Measurements from ENCODE around the gene SNCA. TPM values are rescaled to one million over a fixed set of nuclear protein-coding genes. Genes with fewer than 3 reads are reported as not detected.

Gene SNCA
- total RNA-seq, 1 donor = 0.72 TPM

- no peak overlapping the region for H3K27ac ChIP-seq (ENCODE audit: low read depth, low read length)
These were observed 36.9 kb downstream of the SNCA start for GRCh38 chr4:89800012-89800516.

GRCh38 chr4:89799071-89799470, 37.9 kb downstream of the SNCA start:
- Histone ChIP-seq H3K27me3 (ENCODE audit: insufficient read depth, low read length) (no peaks in the 10 kb centered on the region), H3K4me1 (ENCODE audit: insufficient read depth, low read length) (no peaks in the 10 kb centered on the region), H4K20me1 (ENCODE audit: insufficient read depth, low read length) (no peaks in the 10 kb centered on the region), H3K79me2 (ENCODE audit: insufficient read depth, low read length) (no peaks in the 10 kb centered on the region), H3K4me2 (ENCODE audit: insufficient read depth, low read length) (no peak overlapping the region), H2AFZ (ENCODE audit: low read length) (no peak overlapping the region), H3K27ac (ENCODE audit: low read depth, low read length) (no peak overlapping the region), H3K4me3 (ENCODE audit: insufficient read depth, low read length) (no peak overlapping the region), H3K9me3 (ENCODE audit: low read depth, low read length) (no peaks in the 10 kb centered on the region), H3K36me3 (ENCODE audit: insufficient read depth, low read length) (no peaks in the 10 kb centered on the region)
- TF ChIP-seq CTCF (IDR thresholded peaks at IDR 0.05; ENCODE audit: extremely low read depth, low read depth, low read length) = no peak
- DNase-seq (ENCODE audit: insufficient read length, low spot score, missing footprints) = no peak

More at GRCh38 chr4:89800012-89800516, 36.9 kb downstream of the SNCA start:
- no peak for TF ChIP-seq CTCF (IDR thresholded peaks at IDR 0.05; ENCODE audit: extremely low read depth, low read depth, low read length)
- Histone ChIP-seq H4K20me1 (ENCODE audit: insufficient read depth, low read length) (no peaks in the 10 kb centered on the region), H3K4me1 (ENCODE audit: insufficient read depth, low read length) (no peaks in the 10 kb centered on the region), H3K79me2 (ENCODE audit: insufficient read depth, low read length) (no peaks in the 10 kb centered on the region), H3K9me3 (ENCODE audit: low read depth, low read length) (no peaks in the 10 kb centered on the region), H2AFZ (ENCODE audit: low read length) (no peak overlapping the region), H3K4me2 (ENCODE audit: insufficient read depth, low read length) (no peak overlapping the region), H3K36me3 (ENCODE audit: insufficient read depth, low read length) (no peaks in the 10 kb centered on the region), H3K4me3 (ENCODE audit: insufficient read depth, low read length) (no peak overlapping the region), H3K27me3 (ENCODE audit: insufficient read depth, low read length) (no peaks in the 10 kb centered on the region)
- no peak for DNase-seq (ENCODE audit: insufficient read length, low spot score, missing footprints)

- DNase-seq (ENCODE audit: insufficient read length, low spot score, missing footprints) = no peak
- Histone ChIP-seq H3K27me3 (ENCODE audit: insufficient read depth, low read length) (no peaks in the 10 kb centered on the region), H3K36me3 (ENCODE audit: insufficient read depth, low read length) (no peaks in the 10 kb centered on the region), H3K79me2 (ENCODE audit: insufficient read depth, low read length) (no peaks in the 10 kb centered on the region), H3K4me1 (ENCODE audit: insufficient read depth, low read length) (no peaks in the 10 kb centered on the region), H3K4me3 (ENCODE audit: insufficient read depth, low read length) (no peak overlapping the region), H3K27ac (ENCODE audit: low read depth, low read length) (no peak overlapping the region), H2AFZ (ENCODE audit: low read length) (no peak overlapping the region), H3K9me3 (ENCODE audit: low read depth, low read length) (no peaks in the 10 kb centered on the region), H4K20me1 (ENCODE audit: insufficient read depth, low read length) (no peaks in the 10 kb centered on the region), H3K4me2 (ENCODE audit: insufficient read depth, low read length) (no peak overlapping the region)
- no peak for TF ChIP-seq CTCF (IDR thresholded peaks at IDR 0.05; ENCODE audit: extremely low read depth, low read depth, low read length)
These were observed 39.8 kb downstream of the SNCA start for GRCh38 chr4:89797117-89797516.

GRCh38 chr4:89788206-89789072, 48.5 kb downstream of the SNCA start:
- TF ChIP-seq CTCF (IDR thresholded peaks at IDR 0.05; ENCODE audit: extremely low read depth, low read depth, low read length) = no peak
- Histone ChIP-seq H3K79me2 (ENCODE audit: insufficient read depth, low read length) (no peaks in the 10 kb centered on the region), H3K4me3 (ENCODE audit: insufficient read depth, low read length) (no peak overlapping the region), H2AFZ (ENCODE audit: low read length) (no peak overlapping the region), H3K27ac (ENCODE audit: low read depth, low read length) (no peak overlapping the region), H3K4me2 (ENCODE audit: insufficient read depth, low read length) (no peak overlapping the region), H3K27me3 (ENCODE audit: insufficient read depth, low read length) (peaks cover 3% of the 10 kb centered on the region), H4K20me1 (ENCODE audit: insufficient read depth, low read length) (no peaks in the 10 kb centered on the region), H3K36me3 (ENCODE audit: insufficient read depth, low read length) (no peaks in the 10 kb centered on the region), H3K4me1 (ENCODE audit: insufficient read depth, low read length) (no peaks in the 10 kb centered on the region), H3K9me3 (ENCODE audit: low read depth, low read length) (no peaks in the 10 kb centered on the region)
- DNase-seq (ENCODE audit: insufficient read length, low spot score, missing footprints) = no peak
